ENCODE data around the gene SPSB3. TPM values are rescaled to one million over a fixed set of nuclear protein-coding genes. Genes with fewer than 3 reads are reported as not detected.

SPSB3 gene
- total RNA-seq, 1 experiment from 2014 or later: 43.3 TPM

- Histone ChIP-seq H3K27me3 (ENCODE audit: control insufficient read depth, insufficient read depth, low read length) (no peaks in the 10 kb centered on the region), H3K36me3 (replicated peaks; ENCODE audit: control insufficient read depth, insufficient read depth, low read length) (no peaks in the 10 kb centered on the region; the same call in none of the 2 replicates), H3K4me3 (ENCODE audit: insufficient read depth, low read depth, low read length) (no peak overlapping the region)
- peak; percentile 41 for DNase-seq
Measured at GRCh38 chr16:1788095-1788707, 5.8 kb upstream of the SPSB3 start.

- Histone ChIP-seq H3K36me3 (replicated peaks; ENCODE audit: control insufficient read depth, insufficient read depth, low read length) (no peaks in the 10 kb centered on the region; the same call in none of the 2 replicates), H3K4me3 (ENCODE audit: insufficient read depth, low read depth, low read length) (no peak overlapping the region)
- peak; percentile 41 for DNase-seq
Measured at GRCh38 chr16:1787322-1788094, 5.1 kb upstream of the SPSB3 start.

GRCh38 chr16:1787056-1787321, 4.6 kb upstream of the SPSB3 start:
- DNase-seq: no peak
- no peaks in the 10 kb centered on the region; the same call in none of the 2 replicates for H3K36me3 ChIP-seq (replicated peaks; ENCODE audit: control insufficient read depth, insufficient read depth, low read length)
- H3K4me3 ChIP-seq (ENCODE audit: insufficient read depth, low read depth, low read length): no peak overlapping the region
- H3K27me3 ChIP-seq (ENCODE audit: control insufficient read depth, insufficient read depth, low read length): no peaks in the 10 kb centered on the region

More at GRCh38 chr16:1787322-1788094, 5.1 kb upstream of the SPSB3 start:
- H3K27me3 ChIP-seq (ENCODE audit: control insufficient read depth, insufficient read depth, low read length): no peaks in the 10 kb centered on the region

- Histone ChIP-seq H3K27me3 (ENCODE audit: control insufficient read depth, insufficient read depth, low read length) (no peaks in the 10 kb centered on the region), H3K4me3 (ENCODE audit: insufficient read depth, low read depth, low read length) (no peak overlapping the region), H3K36me3 (replicated peaks; ENCODE audit: control insufficient read depth, insufficient read depth, low read length) (no peaks in the 10 kb centered on the region; the same call in none of the 2 replicates)
- DNase-seq: peak; percentile 82
Measured at GRCh38 chr16:1786242-1787055, 4.1 kb upstream of the SPSB3 start.

GRCh38 chr16:1785846-1786170, 3.4 kb upstream of the SPSB3 start:
- no peak overlapping the region for H3K4me3 ChIP-seq (ENCODE audit: insufficient read depth, low read depth, low read length)
- H3K36me3 ChIP-seq (replicated peaks; ENCODE audit: control insufficient read depth, insufficient read depth, low read length): peaks cover 2% of the 10 kb centered on the region
- no peaks in the 10 kb centered on the region for H3K27me3 ChIP-seq (ENCODE audit: control insufficient read depth, insufficient read depth, low read length)
- DNase-seq: no peak

GRCh38 chr16:1784977-1785845, 2.8 kb upstream of the SPSB3 start:
- no peak overlapping the region for H3K4me3 ChIP-seq (ENCODE audit: insufficient read depth, low read depth, low read length)
- no peaks in the 10 kb centered on the region for H3K27me3 ChIP-seq (ENCODE audit: control insufficient read depth, insufficient read depth, low read length)
- H3K36me3 ChIP-seq (replicated peaks; ENCODE audit: control insufficient read depth, insufficient read depth, low read length): peaks cover 2% of the 10 kb centered on the region
- DNase-seq: peak; percentile 34

- peak; percentile 90 for DNase-seq
- Histone ChIP-seq H3K36me3 (replicated peaks; ENCODE audit: control insufficient read depth, insufficient read depth, low read length) (peaks cover 2% of the 10 kb centered on the region), H3K4me3 (ENCODE audit: insufficient read depth, low read depth, low read length) (peak overlapping the region; percentile 62), H3K27me3 (ENCODE audit: control insufficient read depth, insufficient read depth, low read length) (no peaks in the 10 kb centered on the region)
Measured at GRCh38 chr16:1781758-1782407, 488 bp downstream of the SPSB3 start.

GRCh38 chr16:1781254-1781653, 1.1 kb downstream of the SPSB3 start:
- no peak for DNase-seq
- Histone ChIP-seq H3K27me3 (ENCODE audit: control insufficient read depth, insufficient read depth, low read length) (no peaks in the 10 kb centered on the region), H3K36me3 (replicated peaks; ENCODE audit: control insufficient read depth, insufficient read depth, low read length) (peaks cover 2% of the 10 kb centered on the region), H3K4me3 (ENCODE audit: insufficient read depth, low read depth, low read length) (peak overlapping the region; percentile 62)

- H3K36me3 ChIP-seq (replicated peaks; ENCODE audit: control insufficient read depth, insufficient read depth, low read length): peaks cover 2% of the 10 kb centered on the region
- H3K27me3 ChIP-seq (ENCODE audit: control insufficient read depth, insufficient read depth, low read length): no peaks in the 10 kb centered on the region
- no peak overlapping the region for H3K4me3 ChIP-seq (ENCODE audit: insufficient read depth, low read depth, low read length)
- DNase-seq: no peak
Measured at GRCh38 chr16:1780677-1781072, 1.7 kb downstream of the SPSB3 start.

GRCh38 chr16:1779741-1780676, 2.4 kb downstream of the SPSB3 start:
- Histone ChIP-seq H3K4me3 (ENCODE audit: insufficient read depth, low read depth, low read length) (no peak overlapping the region), H3K36me3 (replicated peaks; ENCODE audit: control insufficient read depth, insufficient read depth, low read length) (peaks cover 2% of the 10 kb centered on the region), H3K27me3 (ENCODE audit: control insufficient read depth, insufficient read depth, low read length) (no peaks in the 10 kb centered on the region)
- no peak for DNase-seq

- peaks cover 2% of the 10 kb centered on the region for H3K36me3 ChIP-seq (replicated peaks; ENCODE audit: control insufficient read depth, insufficient read depth, low read length)
- DNase-seq: no peak
- no peaks in the 10 kb centered on the region for H3K27me3 ChIP-seq (ENCODE audit: control insufficient read depth, insufficient read depth, low read length)
- H3K4me3 ChIP-seq (ENCODE audit: insufficient read depth, low read depth, low read length): no peak overlapping the region
Measured at GRCh38 chr16:1779234-1779701, 3.1 kb downstream of the SPSB3 start.

- Histone ChIP-seq H3K27me3 (ENCODE audit: control insufficient read depth, insufficient read depth, low read length) (no peaks in the 10 kb centered on the region), H3K4me3 (ENCODE audit: insufficient read depth, low read depth, low read length) (no peak overlapping the region), H3K36me3 (replicated peaks; ENCODE audit: control insufficient read depth, insufficient read depth, low read length) (peaks cover 2% of the 10 kb centered on the region)
- DNase-seq: no peak
Measured at GRCh38 chr16:1778200-1779179, 3.9 kb downstream of the SPSB3 start.
